ENCODE measurements around the gene DNM2. TPM values are rescaled to one million over a fixed set of nuclear protein-coding genes. Genes with fewer than 3 reads are reported as not detected.

The DNM2 gene
- total RNA-seq, 1 donor from 2014 or later = 129 TPM

DNA sequence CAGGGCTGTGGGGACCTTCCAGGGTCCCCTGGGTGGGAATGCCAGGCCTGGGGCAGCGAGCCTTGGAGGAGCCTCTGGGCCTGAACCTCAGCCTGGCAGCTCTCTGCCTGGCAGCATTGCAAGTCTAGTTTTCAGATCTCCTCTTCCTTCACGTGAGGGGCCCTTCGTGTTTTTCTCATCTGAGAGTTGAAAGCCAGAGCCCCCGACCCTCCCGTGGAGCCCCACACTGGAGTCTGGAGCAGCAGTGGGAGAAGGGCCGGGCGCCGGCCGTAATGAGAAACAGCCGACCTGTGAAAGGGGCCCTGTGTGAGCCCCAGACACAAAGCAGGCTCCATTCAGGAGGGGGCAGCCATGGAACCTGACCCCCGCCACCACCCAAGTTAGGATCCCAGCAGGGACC lies 98.8 kb downstream of the DNM2 start:
- DNase-seq (ENCODE audit: low read depth) = no peak
- no peak overlapping the region for H3K4me3 Mint-ChIP-seq (ENCODE audit: unreplicated experiment)
- no peak for FAIRE-seq

DNA sequence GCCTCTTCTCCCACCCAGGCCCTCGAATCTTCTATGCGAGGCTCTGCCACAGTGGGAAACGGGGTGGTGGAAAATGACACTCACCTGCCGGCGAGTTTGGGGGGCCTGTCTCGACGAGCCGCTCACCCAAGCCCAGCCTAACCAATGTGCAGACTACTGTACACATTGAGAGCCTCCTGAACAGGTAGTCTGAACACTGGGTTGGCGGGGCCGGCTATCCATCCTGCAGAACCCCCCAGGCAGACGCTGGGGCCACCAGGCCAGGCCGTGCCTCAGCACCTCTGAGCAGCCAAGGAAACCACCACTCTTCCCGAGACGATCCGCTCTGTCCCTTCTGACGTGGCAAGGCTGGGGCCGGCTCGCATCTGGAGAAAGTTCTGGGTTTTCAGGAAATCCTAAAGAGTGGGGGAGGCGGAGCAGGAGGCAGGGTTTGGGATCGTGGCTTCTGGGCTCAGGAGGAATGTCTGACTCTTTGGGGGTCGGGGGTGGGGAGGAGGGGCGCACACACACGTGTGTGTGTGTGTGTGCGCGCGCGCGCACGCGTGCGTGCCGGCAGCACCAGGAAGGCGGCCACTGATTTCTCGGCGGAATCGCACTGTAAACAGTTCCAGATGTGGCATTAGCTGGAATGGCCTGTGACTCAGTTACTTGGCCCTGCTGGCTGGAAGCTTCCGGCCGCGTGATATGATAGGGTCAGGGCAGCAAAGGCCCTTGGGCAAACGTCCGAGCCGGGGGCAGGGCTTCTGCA lies 99.6 kb downstream of the DNM2 start:
- Histone ChIP-seq H2AFZ (ENCODE audit: low read depth, low read length) (no peak overlapping the region), H3K4me1 (ENCODE audit: insufficient read depth, low read length) (peaks cover 36% of the 10 kb centered on the region), H3K36me3 (ENCODE audit: insufficient read depth, low read length) (peaks cover 13% of the 10 kb centered on the region), H3K27me3 (ENCODE audit: insufficient read depth, low read length) (no peaks in the 10 kb centered on the region), H3K27ac (ENCODE audit: low read depth, low read length) (peak overlapping the region; percentile 92), H3K9me3 (ENCODE audit: insufficient read depth, low read depth, low read length) (no peaks in the 10 kb centered on the region), H3K9ac (ENCODE audit: low read length) (peak overlapping the region; percentile 83), H4K20me1 (ENCODE audit: insufficient read depth, low read length) (no peaks in the 10 kb centered on the region), H3K4me3 (ENCODE audit: insufficient read depth, low read depth, low read length) (peak overlapping the region; percentile 57), H3K79me2 (ENCODE audit: insufficient read depth, low read length) (peaks cover 30% of the 10 kb centered on the region), H3K4me2 (ENCODE audit: low read length) (peak overlapping the region; percentile 79)
- Mint-ChIP-seq H3K36me3 (ENCODE audit: low read depth, unreplicated experiment) (peaks cover 29% of the 10 kb centered on the region), H3K4me1 (ENCODE audit: low read depth, unreplicated experiment) (peaks cover 15% of the 10 kb centered on the region), H3K4me3 (ENCODE audit: unreplicated experiment) (no peak overlapping the region), H3K27me3 (ENCODE audit: low read depth, unreplicated experiment) (no peaks in the 10 kb centered on the region), H3K27ac (ENCODE audit: unreplicated experiment) (no peak overlapping the region), H3K9me3 (ENCODE audit: unreplicated experiment) (no peaks in the 10 kb centered on the region)
- DNase-seq (ENCODE audit: low read depth) (peak; percentile 84), FAIRE-seq (no peak)
- no peak for TF ChIP-seq EZH2 (IDR thresholded peaks at IDR 0.05; ENCODE audit: insufficient read depth, low read length)
- TF ChIP-seq, protein P1, sequence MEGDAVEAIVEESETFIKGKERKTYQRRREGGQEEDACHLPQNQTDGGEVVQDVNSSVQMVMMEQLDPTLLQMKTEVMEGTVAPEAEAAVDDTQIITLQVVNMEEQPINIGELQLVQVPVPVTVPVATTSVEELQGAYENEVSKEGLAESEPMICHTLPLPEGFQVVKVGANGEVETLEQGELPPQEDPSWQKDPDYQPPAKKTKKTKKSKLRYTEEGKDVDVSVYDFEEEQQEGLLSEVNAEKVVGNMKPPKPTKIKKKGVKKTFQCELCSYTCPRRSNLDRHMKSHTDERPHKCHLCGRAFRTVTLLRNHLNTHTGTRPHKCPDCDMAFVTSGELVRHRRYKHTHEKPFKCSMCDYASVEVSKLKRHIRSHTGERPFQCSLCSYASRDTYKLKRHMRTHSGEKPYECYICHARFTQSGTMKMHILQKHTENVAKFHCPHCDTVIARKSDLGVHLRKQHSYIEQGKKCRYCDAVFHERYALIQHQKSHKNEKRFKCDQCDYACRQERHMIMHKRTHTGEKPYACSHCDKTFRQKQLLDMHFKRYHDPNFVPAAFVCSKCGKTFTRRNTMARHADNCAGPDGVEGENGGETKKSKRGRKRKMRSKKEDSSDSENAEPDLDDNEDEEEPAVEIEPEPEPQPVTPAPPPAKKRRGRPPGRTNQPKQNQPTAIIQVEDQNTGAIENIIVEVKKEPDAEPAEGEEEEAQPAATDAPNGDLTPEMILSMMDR (IDR thresholded peaks at IDR 0.05; ENCODE audit: insufficient read depth, low read depth, low read length) = no peak

More for the DNA sequence above, 98.8 kb downstream of the DNM2 start:
- Mint-ChIP-seq H3K9me3 (ENCODE audit: unreplicated experiment) (no peaks in the 10 kb centered on the region), H3K4me1 (ENCODE audit: low read depth, unreplicated experiment) (peaks cover 15% of the 10 kb centered on the region), H3K36me3 (ENCODE audit: low read depth, unreplicated experiment) (peaks cover 27% of the 10 kb centered on the region), H3K27me3 (ENCODE audit: low read depth, unreplicated experiment) (no peaks in the 10 kb centered on the region), H3K27ac (ENCODE audit: unreplicated experiment) (no peak overlapping the region)
- Histone ChIP-seq H3K9me3 (ENCODE audit: insufficient read depth, low read depth, low read length) (no peaks in the 10 kb centered on the region), H3K79me2 (ENCODE audit: insufficient read depth, low read length) (peaks cover 30% of the 10 kb centered on the region), H4K20me1 (ENCODE audit: insufficient read depth, low read length) (no peaks in the 10 kb centered on the region), H3K4me2 (ENCODE audit: low read length) (peak overlapping the region; percentile 79), H3K4me1 (ENCODE audit: insufficient read depth, low read length) (peaks cover 43% of the 10 kb centered on the region), H2AFZ (ENCODE audit: low read depth, low read length) (no peak overlapping the region), H3K4me3 (ENCODE audit: insufficient read depth, low read depth, low read length) (peak overlapping the region; percentile 57), H3K36me3 (ENCODE audit: insufficient read depth, low read length) (peaks cover 13% of the 10 kb centered on the region), H3K27me3 (ENCODE audit: insufficient read depth, low read length) (no peaks in the 10 kb centered on the region), H3K9ac (ENCODE audit: low read length) (peak overlapping the region; percentile 83), H3K27ac (ENCODE audit: low read depth, low read length) (peak overlapping the region; percentile 92)
- no peak for TF ChIP-seq EZH2 (IDR thresholded peaks at IDR 0.05; ENCODE audit: insufficient read depth, low read length)
- TF ChIP-seq, protein P1 (IDR thresholded peaks at IDR 0.05; ENCODE audit: insufficient read depth, low read depth, low read length) = no peak

All from astrocyte (in vitro differentiated cells and primary cell).